Epithelial cell of esophagus (primary cell): Measurements from ENCODE around the gene PLEKHO2.

Source experiments
- DNase-seq: peaks from one replicate; pipeline ENCODE4 v3.0.0; 2010; ENCODE audit warnings: low read depth
- H3K4me3 ChIP-seq: 2 replicates; pipeline ENCODE4 v1.5.1; 2011; ENCODE audit warnings: mild to moderate bottlenecking, low read length, control low read depth
- CTCF ChIP-seq: IDR thresholded peaks from 2 replicates; pipeline ENCODE4 v1.5.1; 2011; ENCODE audit warnings: low read depth, mild to moderate bottlenecking, low read length, control low read depth, inconsistent platforms; ENCODE audit not compliant: insufficient read depth; ENCODE audit errors: missing control alignments

PLEKHO2 gene

GRCh38 chr15:64851503-64851840 lies 9.8 kb downstream of the PLEKHO2 start:
- peak; percentile 50 for DNase-seq
- H3K4me3 ChIP-seq: no peak overlapping the region
- TF ChIP-seq CTCF: no peak

GRCh38 chr15:64854041-64854440 lies 12.3 kb downstream of the PLEKHO2 start:
- no peak overlapping the region for H3K4me3 ChIP-seq
- no peak for DNase-seq
- no peak for TF ChIP-seq CTCF

GRCh38 chr15:64854526-64854925 lies 12.8 kb downstream of the PLEKHO2 start:
- no peak for DNase-seq
- no peak overlapping the region for H3K4me3 ChIP-seq
- TF ChIP-seq CTCF: no peak

GRCh38 chr15:64855205-64855975 lies 13.7 kb downstream of the PLEKHO2 start:
- no peak for TF ChIP-seq CTCF
- DNase-seq: peak; percentile 74
- H3K4me3 ChIP-seq: no peak overlapping the region

- no peak for DNase-seq
- H3K4me3 ChIP-seq: no peak overlapping the region
- TF ChIP-seq CTCF: no peak
Observed at GRCh38 chr15:64856429-64857145, 14.9 kb downstream of the PLEKHO2 start.

- TF ChIP-seq CTCF: no peak
- peak; percentile 85 for DNase-seq
- H3K4me3 ChIP-seq: no peak overlapping the region
Observed at GRCh38 chr15:64857421-64857820, 15.7 kb downstream of the PLEKHO2 start.

- H3K4me3 ChIP-seq: no peak overlapping the region
- TF ChIP-seq CTCF: no peak
- DNase-seq: no peak
Observed at GRCh38 chr15:64858021-64858575, 16.4 kb downstream of the PLEKHO2 start.
